DOHH2 (cell line): ENCODE data around the gene USP34.

Experiments
- H3F3A ChIP-seq: fragments of 200-600 bp; sonication (generic), shearing (Covaris generic); 2 replicates; pipeline ENCODE4 v1.6.0; 2016; ENCODE audit warnings: antibody characterized with exemption, mild to moderate bottlenecking; ENCODE audit not compliant: control insufficient read depth, insufficient read depth
- H3K27ac ChIP-seq: fragments of 200-600 bp; sonication (generic); 2 replicates; pipeline ENCODE4 v1.5.1; 2014; ENCODE audit warnings: low read depth, mild to moderate bottlenecking, low read length, moderate library complexity
- H3K27me3 ChIP-seq: fragments of 200-600 bp; sonication (generic); 2 replicates; pipeline ENCODE4 v1.6.1; 2014; ENCODE audit warnings: mild to moderate bottlenecking, low read length, mixed read lengths; ENCODE audit not compliant: control insufficient read depth
- H3K36me3 ChIP-seq: fragments of 200-600 bp; sonication (generic); 2 replicates; pipeline ENCODE4 v1.6.1; 2014; ENCODE audit warnings: mild to moderate bottlenecking, low read length, moderate library complexity, mixed read lengths; ENCODE audit not compliant: control insufficient read depth
- H3K4me1 ChIP-seq: fragments of 200-600 bp; sonication (generic); 2 replicates; pipeline ENCODE4 v1.6.1; 2014; ENCODE audit warnings: mild to moderate bottlenecking, low read length, mixed read lengths; ENCODE audit not compliant: control insufficient read depth
- H3K4me2 ChIP-seq: fragments of 200-600 bp; sonication (generic); 2 replicates; pipeline ENCODE4 v1.6.0; 2014; ENCODE audit warnings: mild to moderate bottlenecking, low read length, moderate library complexity
- H3K4me3 ChIP-seq: fragments of 200-600 bp; sonication (generic); 2 replicates; pipeline ENCODE4 v1.5.1; 2014; ENCODE audit warnings: mild to moderate bottlenecking, low read length, mixed read lengths
- H3K79me2 ChIP-seq: fragments of 200-600 bp; sonication (generic); 2 replicates; pipeline ENCODE4 v1.6.1; 2014; ENCODE audit warnings: mild to moderate bottlenecking, low read length, mixed read lengths; ENCODE audit not compliant: control insufficient read depth
- H3K9me2 ChIP-seq: fragments of 200-600 bp; sonication (generic); replicated peaks from 2 replicates; pipeline ENCODE4 v1.6.1; 2014; ENCODE audit warnings: mild to moderate bottlenecking, low read length, mixed read lengths; ENCODE audit not compliant: control insufficient read depth
- H3K9me3 ChIP-seq: fragments of 200-600 bp; sonication (generic); 2 replicates; pipeline ENCODE4 v1.6.1; 2014; ENCODE audit warnings: antibody characterized with exemption, low read length, mixed read lengths; ENCODE audit not compliant: control insufficient read depth, insufficient read depth
- H4K20me1 ChIP-seq: fragments of 200-600 bp; sonication (generic); 2 replicates; pipeline ENCODE4 v1.6.0; 2014; ENCODE audit warnings: low read depth, mild to moderate bottlenecking, antibody characterized with exemption, low read length, moderate library complexity; ENCODE audit not compliant: control insufficient read depth, insufficient read depth
- CTCF ChIP-seq: fragments of 200-600 bp; sonication (generic); IDR thresholded peaks from one replicate; pipeline ENCODE4 v1.5.1; 2014; ENCODE audit warnings: antibody characterized with exemption, mild to moderate bottlenecking, low read depth, low read length; ENCODE audit not compliant: poor library complexity, severe bottlenecking
- EZH2phosphoT487 ChIP-seq: fragments of 200-600 bp; sonication (generic); IDR thresholded peaks from 2 replicates; pipeline ENCODE4 v1.6.1; 2017; ENCODE audit warnings: borderline replicate concordance, mild to moderate bottlenecking, antibody characterized with exemption, low read length, moderate library complexity, mixed read lengths

USP34 gene

DNA sequence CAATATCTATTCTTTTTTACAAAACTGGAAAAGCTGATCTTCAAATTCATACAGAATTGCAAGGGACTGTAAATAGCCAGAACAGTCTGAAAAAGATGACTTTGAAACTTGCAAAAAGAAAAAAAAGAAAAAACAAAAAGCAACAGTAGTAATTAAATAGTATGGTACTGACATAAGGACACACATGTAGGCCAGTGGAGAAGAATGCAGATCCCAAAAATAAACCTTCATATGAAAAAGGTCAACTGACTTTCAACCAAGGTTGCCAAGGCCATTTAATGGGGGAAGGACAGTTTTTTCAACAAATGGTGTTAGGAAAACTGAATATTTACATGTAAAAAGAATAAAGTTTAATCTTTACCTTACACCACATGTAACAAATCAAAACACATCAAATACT, 111.8 kb downstream of the USP34 start:
- no peaks in the 10 kb centered on the region for H3K27me3 ChIP-seq
- peaks cover 74% of the 10 kb centered on the region for H3K36me3 ChIP-seq
- H3F3A ChIP-seq: peaks cover 2% of the 10 kb centered on the region; the same call in 1 of the 2 replicates
- H3K79me2 ChIP-seq: peaks cover 94% of the 10 kb centered on the region
- H3K4me1 ChIP-seq: peaks cover 11% of the 10 kb centered on the region
- TF ChIP-seq CTCF (no peak), EZH2phosphoT487 (no peak)
- H3K9me3 ChIP-seq: no peaks in the 10 kb centered on the region
- no peak overlapping the region for H3K4me2 ChIP-seq
- no peak overlapping the region for H3K27ac ChIP-seq
- H3K4me3 ChIP-seq: no peak overlapping the region
- no peaks in the 10 kb centered on the region for H4K20me1 ChIP-seq
- H3K9me2 ChIP-seq: no peaks in the 10 kb centered on the region

GRCh38 chr2:61357681-61358080, 113.2 kb downstream of the USP34 start:
- H3K4me3 ChIP-seq: no peak overlapping the region
- TF ChIP-seq CTCF (no peak), EZH2phosphoT487 (no peak)
- no peak overlapping the region for H3K27ac ChIP-seq
- peaks cover 66% of the 10 kb centered on the region for H3K36me3 ChIP-seq
- H3K9me2 ChIP-seq: no peaks in the 10 kb centered on the region
- H3K27me3 ChIP-seq: no peaks in the 10 kb centered on the region
- H4K20me1 ChIP-seq: no peaks in the 10 kb centered on the region
- no peaks in the 10 kb centered on the region for H3K9me3 ChIP-seq
- 0 out of 2 replicates have a peak, but pooled peaks cover 3% of the 10 kb centered on the region for H3K4me1 ChIP-seq
- H3F3A ChIP-seq: peaks cover 2% of the 10 kb centered on the region; the same call in 1 of the 2 replicates
- H3K4me2 ChIP-seq: no peak overlapping the region
- H3K79me2 ChIP-seq: peaks cover 92% of the 10 kb centered on the region

- Histone ChIP-seq H3K4me3 (no peak overlapping the region), H3K79me2 (peaks cover 88% of the 10 kb centered on the region), H3K9me2 (no peaks in the 10 kb centered on the region), H3K27me3 (no peaks in the 10 kb centered on the region), H3K36me3 (peaks cover 63% of the 10 kb centered on the region), H4K20me1 (no peaks in the 10 kb centered on the region), H3K27ac (no peak overlapping the region), H3F3A (peaks cover under 1% of the 10 kb centered on the region; the same call in 1 of the 2 replicates), H3K9me3 (no peaks in the 10 kb centered on the region), H3K4me2 (no peak overlapping the region), H3K4me1 (no peaks in the 10 kb centered on the region)
- TF ChIP-seq CTCF (no peak), EZH2phosphoT487 (no peak)
Measured at GRCh38 chr2:61356958-61357350, 113.9 kb downstream of the USP34 start.
